ENCODE measurements around the gene RFX2. TPM values are rescaled to one million over a fixed set of nuclear protein-coding genes. Genes with fewer than 3 reads are reported as not detected.

Gene RFX2
- total RNA-seq, 1 donor from 2014 or later: 2.4 TPM

GRCh38 chr19:6005321-6006069, 104.8 kb downstream of the RFX2 start:
- H3K4me3 ChIP-seq (ENCODE audit: low read depth, low read length): no peak overlapping the region
- FAIRE-seq (no peak), DNase-seq (ENCODE audit: low read depth) (no peak)
- H3K36me3 ChIP-seq (ENCODE audit: control insufficient read depth, insufficient read depth, low read length): peaks cover 12% of the 10 kb centered on the region
- no peaks in the 10 kb centered on the region for H3K27me3 ChIP-seq (ENCODE audit: control insufficient read depth, insufficient read depth, low read length)
- TF ChIP-seq CTCF (IDR thresholded peaks at IDR 0.05; ENCODE audit: insufficient read depth, low read length, severe bottlenecking): no peak

- no peak for TF ChIP-seq CTCF (IDR thresholded peaks at IDR 0.05; ENCODE audit: insufficient read depth, low read length, severe bottlenecking)
- no peaks in the 10 kb centered on the region for H3K27me3 ChIP-seq (ENCODE audit: control insufficient read depth, insufficient read depth, low read length)
- FAIRE-seq: peak; percentile 40
- H3K4me3 ChIP-seq (ENCODE audit: low read depth, low read length): no peak overlapping the region
- DNase-seq (ENCODE audit: low read depth): no peak
- H3K36me3 ChIP-seq (ENCODE audit: control insufficient read depth, insufficient read depth, low read length): peaks cover 11% of the 10 kb centered on the region
These were observed 106.3 kb downstream of the RFX2 start for GRCh38 chr19:6003976-6004375.

GRCh38 chr19:6002591-6002990, 107.7 kb downstream of the RFX2 start:
- Histone ChIP-seq H3K4me3 (ENCODE audit: low read depth, low read length) (no peak overlapping the region), H3K36me3 (ENCODE audit: control insufficient read depth, insufficient read depth, low read length) (peaks cover 11% of the 10 kb centered on the region), H3K27me3 (ENCODE audit: control insufficient read depth, insufficient read depth, low read length) (no peaks in the 10 kb centered on the region)
- FAIRE-seq: no peak
- DNase-seq (ENCODE audit: low read depth): no peak
- no peak for TF ChIP-seq CTCF (IDR thresholded peaks at IDR 0.05; ENCODE audit: insufficient read depth, low read length, severe bottlenecking)

GRCh38 chr19:6000228-6000847, 110.0 kb downstream of the RFX2 start:
- DNase-seq (ENCODE audit: low read depth) (no peak), FAIRE-seq (no peak)
- H3K36me3 ChIP-seq (ENCODE audit: control insufficient read depth, insufficient read depth, low read length): peaks cover 12% of the 10 kb centered on the region

GRCh38 chr19:5999693-6000092, 110.6 kb downstream of the RFX2 start:
- DNase-seq (ENCODE audit: low read depth): no peak
- no peak overlapping the region for H3K4me3 ChIP-seq (ENCODE audit: low read depth, low read length)
- no peaks in the 10 kb centered on the region for H3K27me3 ChIP-seq (ENCODE audit: control insufficient read depth, insufficient read depth, low read length)
- TF ChIP-seq CTCF (IDR thresholded peaks at IDR 0.05; ENCODE audit: insufficient read depth, low read length, severe bottlenecking): no peak
- FAIRE-seq: no peak
- peaks cover 12% of the 10 kb centered on the region for H3K36me3 ChIP-seq (ENCODE audit: control insufficient read depth, insufficient read depth, low read length)

More at GRCh38 chr19:6000228-6000847, 110.0 kb downstream of the RFX2 start:
- no peak for TF ChIP-seq CTCF (IDR thresholded peaks at IDR 0.05; ENCODE audit: insufficient read depth, low read length, severe bottlenecking)
- no peaks in the 10 kb centered on the region for H3K27me3 ChIP-seq (ENCODE audit: control insufficient read depth, insufficient read depth, low read length)
- no peak overlapping the region for H3K4me3 ChIP-seq (ENCODE audit: low read depth, low read length)

Data from bronchial epithelial cell (primary cell).